GM10266 (cell line): ENCODE data around the gene NR2E1.

Source experiments
- DNase-seq: peaks from one replicate; pipeline ENCODE4 v3.0.0; 2012; ENCODE audit errors: extremely low spot score
- CTCF ChIP-seq: IDR thresholded peaks from 2 replicates; pipeline ENCODE4 v1.5.1; 2012; ENCODE audit warnings: mild to moderate bottlenecking, low read depth; ENCODE audit not compliant: control insufficient read depth, insufficient read depth; ENCODE audit errors: missing control alignments

The NR2E1 gene

GRCh38 chr6:108164815-108165706 is 761 bp upstream of the NR2E1 start:
- TF ChIP-seq CTCF: no peak
- DNase-seq: no peak

DNA sequence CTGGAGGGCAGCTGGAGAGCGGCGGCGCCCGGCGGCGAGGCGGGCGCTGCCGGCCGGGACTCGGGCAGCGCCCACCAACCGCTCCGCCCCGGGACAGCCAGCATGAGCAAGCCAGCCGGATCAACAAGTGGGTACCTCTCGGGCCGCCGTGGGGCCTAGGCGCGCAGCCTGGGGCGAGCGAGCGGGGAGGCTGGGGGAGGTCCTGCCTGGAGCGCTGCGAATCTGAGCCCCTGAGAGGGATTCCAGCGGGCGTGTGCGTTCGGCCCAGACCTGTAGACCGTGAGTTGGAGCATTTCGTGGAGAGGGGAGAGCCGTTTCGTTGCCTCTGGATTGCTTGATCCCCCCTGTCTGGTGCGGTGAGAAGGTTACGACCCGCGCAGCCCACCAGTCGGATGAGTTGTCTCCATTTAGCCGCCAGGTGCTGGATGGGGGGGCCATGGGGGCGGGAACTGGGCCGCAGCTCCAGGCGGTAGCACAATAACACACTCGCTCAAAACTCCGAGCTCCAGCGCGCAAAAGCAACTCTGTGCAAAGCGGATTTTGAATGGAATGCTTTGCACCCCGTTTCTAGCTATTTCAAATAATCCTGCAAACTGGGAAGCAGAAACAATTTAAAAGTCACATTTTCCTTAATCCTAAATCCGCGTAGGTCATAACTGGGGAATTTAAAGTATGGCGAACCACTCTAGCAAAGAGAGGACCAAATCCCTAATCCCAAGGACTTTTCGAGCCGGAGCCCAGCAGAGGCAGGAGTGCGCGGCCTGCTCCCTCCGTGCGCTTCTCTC is 1.0 kb downstream of the NR2E1 start:
- no peak for DNase-seq
- no peak for TF ChIP-seq CTCF

DNA sequence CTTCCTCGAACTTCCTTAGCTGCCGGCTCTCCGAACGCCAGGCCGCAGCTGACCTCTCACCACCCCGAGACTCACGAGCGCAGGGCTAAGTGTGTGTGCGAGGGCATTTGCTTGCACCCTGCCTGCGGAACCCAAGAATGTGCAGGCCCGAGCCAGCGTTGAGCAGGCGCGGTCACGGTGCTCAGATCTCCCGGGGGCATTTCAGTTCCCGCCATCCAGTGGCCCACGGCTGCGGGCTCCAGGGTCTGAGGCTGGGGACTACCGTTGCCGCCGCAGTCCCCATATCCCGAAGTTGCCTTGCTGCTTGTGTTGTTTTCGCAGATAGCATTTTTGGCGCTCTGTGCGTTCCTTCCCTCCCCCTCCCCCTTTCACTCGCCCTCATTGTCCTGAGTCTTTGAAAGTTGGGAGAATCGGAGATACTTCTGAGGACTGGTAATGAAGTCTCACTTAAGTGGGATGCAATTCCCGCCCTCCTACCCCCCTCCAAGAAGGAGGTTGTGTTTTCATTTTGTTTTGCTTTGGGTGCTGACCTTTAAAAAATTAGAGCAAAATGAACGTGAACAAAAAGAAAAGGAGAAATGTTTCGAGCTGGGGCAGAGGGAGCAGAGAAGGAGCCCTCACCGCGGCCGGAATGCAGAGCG is 1.7 kb downstream of the NR2E1 start:
- DNase-seq: no peak
- no peak for TF ChIP-seq CTCF

GRCh38 chr6:108168090-108168463 is 2.3 kb downstream of the NR2E1 start:
- DNase-seq: no peak
- TF ChIP-seq CTCF: no peak

DNA sequence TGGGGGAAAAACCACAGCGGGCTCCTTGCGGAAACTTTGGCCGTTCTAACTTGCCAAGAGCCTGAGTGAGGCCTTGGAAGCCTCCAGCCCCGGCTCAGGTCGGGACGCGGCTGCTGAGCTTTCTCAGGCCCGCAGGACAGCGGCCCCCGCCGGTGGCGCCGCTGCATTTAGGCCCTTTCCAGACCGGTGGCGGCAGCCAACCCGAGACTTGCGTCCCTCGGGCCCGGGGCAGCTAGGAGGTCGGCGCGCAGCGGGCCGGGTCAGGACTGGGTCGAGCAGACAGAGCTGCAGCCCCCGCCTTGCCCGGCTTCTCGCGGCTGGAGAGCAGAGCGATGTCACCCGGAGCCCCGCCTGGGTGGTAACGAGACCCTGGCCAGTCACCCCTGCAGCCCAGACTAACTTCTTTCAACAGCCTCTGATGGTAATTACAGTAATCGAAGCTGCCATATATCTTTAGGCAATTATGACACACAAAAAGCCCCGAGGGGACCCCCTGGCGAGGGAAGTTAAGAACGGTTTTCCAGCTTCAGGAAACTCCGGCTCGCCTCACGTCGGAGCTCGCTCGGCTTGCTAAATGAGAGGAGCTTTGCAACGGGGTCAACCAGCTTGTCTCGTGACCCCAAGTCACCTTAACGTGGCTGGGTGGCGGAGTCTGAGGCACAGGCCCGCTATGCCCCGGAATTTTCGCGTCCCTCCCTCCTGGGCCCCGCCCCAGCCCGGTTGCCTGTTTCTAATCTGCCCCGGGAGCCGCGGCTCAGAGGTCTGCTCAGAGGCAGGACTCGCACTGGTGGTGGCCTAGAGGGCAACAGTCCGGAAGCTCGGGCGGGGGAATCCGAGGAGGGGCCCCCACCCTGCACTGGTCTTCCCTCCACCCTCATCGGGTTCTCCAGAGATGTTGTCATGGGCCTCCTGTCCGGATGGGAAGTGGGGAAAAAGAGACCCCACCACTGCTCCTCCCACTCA is 3.0 kb downstream of the NR2E1 start:
- DNase-seq: peak; percentile 79
- TF ChIP-seq CTCF: peak; percentile 39

DNA sequence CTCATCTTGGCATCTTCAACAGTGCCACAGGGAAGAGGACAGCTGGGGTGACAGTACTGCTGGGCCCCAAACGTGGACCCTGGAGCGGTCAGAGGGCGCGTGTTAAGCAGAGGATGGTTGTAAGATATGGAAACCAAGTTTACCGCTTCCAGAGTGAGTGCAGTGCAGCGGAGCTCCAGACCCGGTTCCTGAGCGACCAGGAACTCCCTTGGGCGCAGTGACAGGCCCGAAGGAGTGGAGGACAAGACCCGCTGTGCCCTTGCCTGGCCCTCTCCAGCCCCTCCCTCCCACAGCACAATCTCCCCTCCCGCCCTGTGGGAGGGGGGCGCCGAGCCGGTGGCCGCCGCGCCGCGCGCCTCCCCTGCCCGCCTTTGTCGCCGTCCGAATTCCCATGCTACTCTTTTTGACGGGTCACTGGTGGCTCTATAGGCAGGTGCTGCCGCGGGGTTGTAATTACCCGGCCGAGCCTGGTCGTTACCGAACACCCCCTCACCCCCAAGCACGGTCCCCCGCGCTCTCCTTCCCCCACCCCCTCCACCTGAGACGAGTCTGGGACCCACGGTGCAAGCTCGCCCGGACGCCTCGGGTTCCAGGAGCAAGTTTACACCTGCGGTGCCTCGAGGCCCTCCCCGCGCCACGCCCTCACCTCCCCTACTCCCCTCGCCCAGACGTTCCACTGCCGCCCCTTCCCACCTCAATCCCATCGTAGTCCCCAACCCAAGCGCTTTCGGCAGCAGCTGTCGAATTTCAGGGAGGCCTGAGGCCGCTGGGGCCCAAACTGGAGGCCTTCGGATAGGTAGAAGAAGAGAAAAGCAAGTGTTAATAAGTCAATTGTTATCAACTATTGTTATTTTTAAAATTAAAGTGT is 3.9 kb downstream of the NR2E1 start:
- no peak for DNase-seq
- TF ChIP-seq CTCF: no peak
